Testis (tissue), 3 donors: Measurements from ENCODE around the gene MRPS6. TPM values are rescaled to one million over a fixed set of nuclear protein-coding genes. Genes with fewer than 3 reads are reported as not detected.

Source experiments
- DNase-seq: peaks from one replicate; pipeline ENCODE4 v3.0.0-alpha.2; 2019
- H3K27ac ChIP-seq, 2 donors: fragments of 200-600 bp; sonication (generic); one replicate each; pipeline ENCODE4 v1.5.1; 2019
- H3K27me3 ChIP-seq: fragments of 200-600 bp; sonication (generic); one replicate; pipeline ENCODE4 v1.5.1; 2019
- H3K36me3 ChIP-seq: fragments of 200-600 bp; sonication (generic); one replicate; pipeline ENCODE4 v1.5.1; 2017; ENCODE audit warnings: low read depth; ENCODE audit errors: missing control alignments
- H3K4me1 ChIP-seq: fragments of 200-600 bp; sonication (generic); one replicate; pipeline ENCODE4 v1.5.1; 2019
- H3K4me3 ChIP-seq, 2 donors: fragments of 200-600 bp; sonication (generic); one replicate each; pipeline ENCODE4 v1.5.1; 2017 to 2019
- H3K9me3 ChIP-seq: fragments of 200-600 bp; sonication (generic); one replicate; pipeline ENCODE4 v1.5.1; 2017
- CTCF ChIP-seq, 3 experiments: fragments of 450-650 bp in 2 of 3; fragments of 200-600 bp in 1 of 3; sonication (generic) in 1 of 3; IDR thresholded peaks; one replicate each; pipeline ENCODE4 v1.5.1; 2016 to 2019; ENCODE audit warnings: antibody characterized with exemption in 3 of 3, mild to moderate bottlenecking in 2 of 3, moderate library complexity in 1 of 3
- POLR2A ChIP-seq: fragments of 450-650 bp; IDR thresholded peaks from one replicate; pipeline ENCODE4 v1.6.1; 2017; ENCODE audit warnings: antibody characterized with exemption, mild to moderate bottlenecking, moderate library complexity
- WGBS, 2 donors: methylation state at CpG; one replicate each; pipeline ENCODE4 v1.1.5; 2018; 5-methylcytosine and 5-hydroxymethylcytosine counted together
- intact Hi-C: fragments of 100-400 bp; cut with DNase I; formaldehyde crosslinking; loops from one replicate; pipeline ENCODE4 v1.15.1; 2023; ENCODE audit warnings: low total_unique reads
- polyA plus RNA-seq: library from polyadenylated mRNA; stranded (reverse); fragments of 350-450 nt; fragmentation: Illumina TruSeq; extraction: RNeasy Lipid Tissue Mini Kit (QIAGEN cat#74804); gene quantifications from one replicate; pipeline ENCODE4 v1.2.3, GENCODE V29; 2014; ENCODE audit warnings: low read depth, low replicate concordance; ENCODE audit not compliant: insufficient read depth
- total RNA-seq, 2 donors: library from RNA; depleted of rRNA; stranded (reverse); fragments of >200 nt; gene quantifications; one replicate each; pipeline ENCODE4 v1.2.3, GENCODE V29; 2016

MRPS6 gene
- total and polyA plus RNA-seq, 3 donors from 2014 or later: 88.8 to 107 (median 102) TPM

DNA sequence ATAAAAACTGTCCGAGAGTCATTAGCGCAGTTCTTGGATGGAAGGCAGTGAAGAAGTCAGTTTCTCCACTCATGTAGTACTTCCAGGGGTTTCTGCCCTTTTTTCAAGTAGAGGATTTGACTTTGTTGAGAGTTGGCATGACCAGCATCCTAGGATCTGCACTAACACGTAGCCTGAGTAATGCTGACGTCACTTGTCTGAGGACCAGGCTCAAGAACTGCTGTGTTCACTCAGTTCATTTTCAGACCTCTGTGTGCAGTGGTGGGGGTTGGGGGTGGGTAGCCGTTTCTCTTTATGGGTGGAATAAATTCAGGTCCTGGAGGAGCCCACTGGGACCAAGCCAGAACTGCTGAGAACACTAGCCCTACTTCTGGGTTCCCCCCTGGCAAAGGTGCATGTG, 53.3 kb downstream of the MRPS6 start:
- no peaks in the 10 kb centered on the region for H3K9me3 ChIP-seq
- 88 to 90% methylated on average over 5 of the region's 5 CpGs for WGBS, 2 donors
- peaks cover 49% of the 10 kb centered on the region for H3K4me1 ChIP-seq
- DNase-seq: no peak
- no peaks in the 10 kb centered on the region for H3K36me3 ChIP-seq
- no peaks in the 10 kb centered on the region for H3K27me3 ChIP-seq
- H3K4me3 ChIP-seq: no peak overlapping the region
- intact Hi-C loops: no loop called here
- no peak overlapping the region for H3K27ac ChIP-seq
- TF ChIP-seq POLR2A (no peak), CTCF (IDR thresholded peaks at IDR 0.05) (no peak)

DNA sequence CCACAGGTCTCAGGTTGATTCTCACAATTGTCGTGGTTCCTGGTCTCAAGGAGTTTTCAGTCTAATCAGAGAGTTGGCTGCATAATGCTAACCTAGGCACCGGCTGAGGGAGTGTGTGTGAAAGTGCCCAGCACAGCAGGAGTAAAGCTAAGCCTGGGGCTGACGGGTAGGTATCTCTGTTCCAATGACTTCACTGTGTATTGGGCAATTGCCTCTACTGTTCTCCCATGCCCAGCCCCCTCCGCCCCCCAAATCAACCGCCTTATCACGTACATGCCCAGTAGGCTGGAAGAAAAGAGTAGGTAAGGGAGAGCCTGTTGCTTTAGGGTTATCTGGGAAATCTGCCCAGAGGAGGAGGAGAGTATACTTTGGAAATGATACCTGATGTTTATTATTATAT, 54.7 kb downstream of the MRPS6 start:
- H3K27me3 ChIP-seq: no peaks in the 10 kb centered on the region
- no peak overlapping the region for H3K4me3 ChIP-seq
- peaks cover 48% of the 10 kb centered on the region for H3K4me1 ChIP-seq
- WGBS, 2 donors: 61 to 72% methylated on average over 6 of the region's 6 CpGs
- H3K36me3 ChIP-seq: no peaks in the 10 kb centered on the region
- TF ChIP-seq CTCF (IDR thresholded peaks at IDR 0.05) (no peak), POLR2A (no peak)
- intact Hi-C loops: no loop called here
- DNase-seq: no peak
- peak overlapping the region; percentile 26 to 54 for H3K27ac ChIP-seq
- H3K9me3 ChIP-seq: no peaks in the 10 kb centered on the region

- intact Hi-C loops: no loop called here
- no peak for DNase-seq
- TF ChIP-seq POLR2A (no peak), CTCF (IDR thresholded peaks at IDR 0.05) (no peak)
- Histone ChIP-seq H3K4me3 (no peak overlapping the region), H3K36me3 (no peaks in the 10 kb centered on the region), H3K27me3 (no peaks in the 10 kb centered on the region), H3K9me3 (no peaks in the 10 kb centered on the region), H3K27ac (peak overlapping the region; percentile 52 to 54), H3K4me1 (peaks cover 53% of the 10 kb centered on the region)
- WGBS, 2 donors: 32 to 49% methylated on average over 3 of the region's 3 CpGs
Measured at GRCh38 chr21:34128674-34129038, 55.3 kb downstream of the MRPS6 start.

DNA sequence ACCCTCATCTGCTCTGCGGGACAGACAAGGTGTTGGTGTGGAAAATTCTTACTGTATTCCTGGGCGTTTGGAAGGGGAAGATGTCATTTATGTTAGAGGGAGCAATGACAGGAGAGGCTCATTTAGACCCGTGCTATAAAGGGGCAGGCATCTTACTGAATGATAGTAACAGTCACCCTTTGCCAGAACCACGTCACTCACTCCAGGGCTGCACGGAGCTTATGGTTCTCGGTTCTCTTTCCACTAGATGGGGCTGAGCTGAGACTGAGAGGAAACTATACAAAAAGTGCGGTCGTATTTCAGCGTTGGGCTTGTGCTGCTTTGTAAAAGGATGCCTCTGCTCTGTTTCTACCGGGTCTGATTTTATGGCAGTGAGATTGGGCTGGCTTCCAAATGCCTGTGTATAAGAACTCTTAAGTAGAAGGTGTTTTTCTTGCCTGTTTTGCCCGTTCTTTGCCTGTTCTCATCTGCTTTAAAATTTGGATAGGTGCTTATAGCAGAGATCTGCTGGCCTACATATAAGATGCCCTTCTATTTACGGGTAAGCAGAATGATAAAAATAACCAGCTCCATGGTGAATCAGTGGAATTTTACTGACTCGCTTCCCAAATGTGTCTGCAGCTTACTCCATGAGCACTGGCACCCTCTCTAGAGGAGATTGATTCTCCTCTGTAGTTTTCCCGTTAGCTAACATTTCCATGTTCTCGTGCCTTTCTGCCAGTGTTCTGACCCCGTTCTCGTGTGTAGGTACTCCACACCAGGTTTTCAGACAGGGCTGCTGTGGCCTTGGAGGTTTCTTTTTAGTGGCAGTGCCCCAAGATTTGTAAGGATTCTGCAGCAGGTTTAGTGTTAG, 55.9 kb downstream of the MRPS6 start:
- Histone ChIP-seq H3K27me3 (no peaks in the 10 kb centered on the region), H3K4me3 (no peak overlapping the region), H3K36me3 (no peaks in the 10 kb centered on the region), H3K4me1 (peaks cover 53% of the 10 kb centered on the region), H3K9me3 (no peaks in the 10 kb centered on the region), H3K27ac (peak overlapping the region; percentile 52 to 54)
- intact Hi-C loops: no loop called here
- 26 to 34% methylated on average over 17 of the region's 17 CpGs for WGBS, 2 donors
- DNase-seq: peak; percentile 80
- TF ChIP-seq POLR2A: no peak
- TF ChIP-seq CTCF (IDR thresholded peaks at IDR 0.05): peak in 1 of 3 experiments; percentile 26
